B cell (primary cell): ENCODE results near the gene PITRM1. TPM values are rescaled to one million over a fixed set of nuclear protein-coding genes. Genes with fewer than 3 reads are reported as not detected.
A peak's percentile ranks its signal among the peaks of the same experiment; 100 is the strongest.

Experiments used
- ATAC-seq: fragments of 200-7000 bp; cut with Tn5 transposase; one replicate; pipeline ENCODE4 v1.10.0; 2021; ENCODE audit warnings: low read depth, mild to moderate bottlenecking, moderate number of reproducible peaks, moderate library complexity
- CTCF ChIA-PET: fragments of 350-600 bp; sonication (Branson Sonifier 250); formaldehyde crosslinking; loops from one replicate; lab custom pipeline; 2021; ENCODE audit warnings: antibody characterized with exemption, inconsistent platforms; lab: Charles Lee
- POLR2A ChIA-PET: fragments of 350-600 bp; sonication (Branson Sonifier 250); formaldehyde crosslinking; loops from one replicate; lab custom pipeline; 2021; ENCODE audit warnings: antibody characterized with exemption; lab: Charles Lee
- DNase-seq: peaks from one replicate; pipeline ENCODE4 v3.0.0; 2013
- H2AFZ ChIP-seq: 2 replicates; pipeline ENCODE4 v1.6.1; 2012; ENCODE audit warnings: mild to moderate bottlenecking, low read depth, low read length; ENCODE audit not compliant: insufficient read depth, poor library complexity, severe bottlenecking
- H3K27ac ChIP-seq, 2 donors: 1 replicate in 1 of 2; 2 replicates in 1 of 2; pipeline ENCODE4 v1.5.1; 2012 to 2013; ENCODE audit warnings: low read length in 2 of 2, mild to moderate bottlenecking in 2 of 2, moderate library complexity in 1 of 2
- H3K27me3 ChIP-seq, 4 experiments: fragments of 200-600 bp in 1 of 4; sonication (generic) in 1 of 4; replicated peaks in 1 of 4; 1 replicate in 2 of 4; 2 replicates in 2 of 4; pipeline versions ENCODE4 v1.6.1 to v1.7.0; 2013 to 2016; ENCODE audit warnings: low read length in 3 of 4, mild to moderate bottlenecking in 2 of 4, mixed read lengths in 1 of 4, moderate library complexity in 1 of 4; ENCODE audit not compliant: insufficient read depth in 4 of 4, control insufficient read depth in 3 of 4; ENCODE audit errors: control extremely low read depth in 1 of 4
- H3K36me3 ChIP-seq, 2 experiments: replicated peaks in 1 of 2; 1 replicate in 1 of 2; 2 replicates in 1 of 2; pipeline versions ENCODE4 v1.6.1 to v1.7.1; 2013; ENCODE audit warnings: low read length in 1 of 2; ENCODE audit not compliant: insufficient read depth in 2 of 2, control insufficient read depth in 1 of 2; ENCODE audit errors: control extremely low read depth in 1 of 2, extremely low read depth in 1 of 2
- H3K4me1 ChIP-seq, 2 donors: fragments of 200-600 bp in 1 of 2; sonication (generic) in 1 of 2; 1 replicate in 1 of 2; 2 replicates in 1 of 2; pipeline versions ENCODE4 v1.5.1 to v1.6.1; 2013 to 2017; ENCODE audit warnings: low read length in 2 of 2; ENCODE audit not compliant: control insufficient read depth in 2 of 2, insufficient read depth in 2 of 2
- H3K4me2 ChIP-seq: replicated peaks from 2 replicates; pipeline ENCODE3; 2012; ENCODE audit warnings: mild to moderate bottlenecking, low read depth, low read length; ENCODE audit not compliant: poor library complexity, severe bottlenecking
- H3K4me3 ChIP-seq, 5 experiments: fragments of 200-600 bp in 1 of 5; sonication (generic) in 1 of 5; 1 replicate in 3 of 5; 2 replicates in 2 of 5; pipeline versions ENCODE4 v1.5.1 to v1.7.0; 2011 to 2016; ENCODE audit warnings: low read length in 4 of 5, mild to moderate bottlenecking in 4 of 5, low read depth in 2 of 5, control low read depth in 1 of 5, moderate library complexity in 1 of 5; ENCODE audit not compliant: insufficient read depth in 1 of 5; ENCODE audit errors: control extremely low read depth in 1 of 5, extremely low read depth in 1 of 5
- H3K79me2 ChIP-seq: fragments of 200-600 bp; sonication (generic); one replicate; pipeline ENCODE4 v1.6.0; 2016; ENCODE audit warnings: low read length; ENCODE audit not compliant: control insufficient read depth, insufficient read depth
- H3K9ac ChIP-seq: fragments of 200-600 bp; sonication (generic); 2 replicates; pipeline ENCODE4 v1.6.1; 2017; ENCODE audit warnings: mild to moderate bottlenecking, low read length, moderate library complexity
- H3K9me3 ChIP-seq, 3 donors: one replicate each; pipeline versions ENCODE4 v1.6.1 to v1.7.1; 2013; ENCODE audit warnings: low read length in 2 of 3; ENCODE audit not compliant: control insufficient read depth in 2 of 3, insufficient read depth in 1 of 3; ENCODE audit errors: control extremely low read depth in 1 of 3
- H4K20me1 ChIP-seq: 2 replicates; pipeline ENCODE4 v1.6.0; 2012; ENCODE audit warnings: mild to moderate bottlenecking, low read length; ENCODE audit not compliant: insufficient read depth, control insufficient read depth, poor library complexity, severe bottlenecking
- H3K27ac Mint-ChIP-seq: one replicate; pipeline ENCODE4 v1.8.0; 2021; ENCODE audit warnings: mixed read lengths
- H3K27me3 Mint-ChIP-seq: one replicate; pipeline ENCODE4 v1.8.0; 2021; ENCODE audit warnings: mixed read lengths
- H3K4me1 Mint-ChIP-seq: one replicate; pipeline ENCODE4 v1.8.0; 2021; ENCODE audit warnings: mixed read lengths
- H3K4me3 Mint-ChIP-seq: one replicate; pipeline ENCODE4 v1.8.0; 2021; ENCODE audit warnings: mixed read lengths
- H3K9me3 Mint-ChIP-seq: one replicate; pipeline ENCODE4 v1.8.0; 2022; ENCODE audit warnings: mixed read lengths; ENCODE audit not compliant: insufficient read depth
- EZH2 ChIP-seq: IDR thresholded peaks from 2 replicates; pipeline ENCODE4 v1.6.1; 2012; ENCODE audit warnings: borderline replicate concordance, low read depth, mild to moderate bottlenecking, moderate library complexity, low read length; ENCODE audit not compliant: insufficient read depth, poor library complexity, severe bottlenecking
- whole genome bisulfite sequencing: methylation state at CpG from one replicate; pipeline ENCODE4 v1.1.5; 2013; ENCODE audit warnings: missing lambda C conversion rate; ENCODE audit not compliant: insufficient coverage; 5-methylcytosine and 5-hydroxymethylcytosine counted together
- intact Hi-C: fragments of 100-400 bp; cut with micrococcal nuclease; formaldehyde crosslinking; loops from one replicate; pipeline ENCODE4 v1.10.0; 2022
- polyA plus RNA-seq: library from polyadenylated mRNA; depleted of rRNA; stranded (reverse); fragments of >200 nt; gene quantifications from 2 replicates; pipeline ENCODE4 v1.2.3, GENCODE V29; 2012
- total RNA-seq, 2 donors: library from RNA; stranded (reverse); fragments of 120-200 nt in 1 of 2; gene quantifications; 1 replicate in 1 of 2; 2 replicates in 1 of 2; pipeline versions ENCODE4 v1.2.3 to v1.2.4, GENCODE V29; 2013 to 2022
- TF ChIP-seq, protein P1 (sequence below): fragments of 200-600 bp; IDR thresholded peaks from one replicate; pipeline ENCODE4 v1.8.0; 2022; ENCODE audit warnings: antibody characterized with exemption, mild to moderate bottlenecking

PITRM1 gene
- total and polyA plus RNA-seq, 2 donors (not counting 1 experiment from before 2014, with no cell fraction given) = 50.7 to 71.1 TPM

DNA sequence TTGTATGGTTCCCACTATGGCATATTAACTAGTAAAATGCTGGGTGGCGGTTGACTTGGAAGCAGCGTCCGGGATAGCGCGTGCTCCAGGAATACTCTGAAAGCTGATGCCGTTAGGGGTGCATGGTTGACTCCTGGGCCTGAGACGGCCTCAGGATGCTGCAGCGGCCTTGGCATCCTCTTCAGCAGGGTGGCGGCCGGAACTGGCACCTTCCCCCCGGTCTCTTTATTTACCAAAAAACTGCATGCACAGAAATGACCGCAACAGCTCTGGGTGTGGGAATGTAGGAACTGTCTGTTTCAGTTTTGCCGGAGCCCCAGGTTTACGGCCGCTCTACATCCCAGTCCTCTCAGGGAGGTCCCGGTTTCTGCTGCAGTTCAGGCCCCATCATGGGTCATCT lies 76.4 kb downstream of the PITRM1 start:
- ChIA-PET POLR2A (no interaction called here), CTCF (no interaction called here)
- Histone ChIP-seq H3K27ac (no peak overlapping the region), H4K20me1 (peaks cover 9% of the 10 kb centered on the region), H3K27me3 (no peaks in the 10 kb centered on the region), H3K79me2 (peaks cover 44% of the 10 kb centered on the region), H2AFZ (no peak overlapping the region), H3K4me3 (no peak overlapping the region), H3K4me1 (peaks cover 0 to 4% of the 10 kb centered on the region in 2 donors), H3K36me3 (peaks cover 0 to 24% of the 10 kb centered on the region in 2 experiments), H3K9me3 (peaks cover 0 to under 1% (median 0%) of the 10 kb centered on the region in 3 donors), H3K9ac (no peak overlapping the region), H3K4me2 (peak overlapping the region; percentile 15)
- intact Hi-C loops = no loop called here
- no peaks in the 10 kb centered on the region for H3K27me3 Mint-ChIP-seq
- 54% methylated on average over 12 of the region's 16 CpGs for WGBS
- no peaks in the 10 kb centered on the region for H3K9me3 Mint-ChIP-seq
- no peak for DNase-seq
- no peak overlapping the region for H3K27ac Mint-ChIP-seq
- no peak overlapping the region for H3K4me3 Mint-ChIP-seq
- TF ChIP-seq, protein P1, sequence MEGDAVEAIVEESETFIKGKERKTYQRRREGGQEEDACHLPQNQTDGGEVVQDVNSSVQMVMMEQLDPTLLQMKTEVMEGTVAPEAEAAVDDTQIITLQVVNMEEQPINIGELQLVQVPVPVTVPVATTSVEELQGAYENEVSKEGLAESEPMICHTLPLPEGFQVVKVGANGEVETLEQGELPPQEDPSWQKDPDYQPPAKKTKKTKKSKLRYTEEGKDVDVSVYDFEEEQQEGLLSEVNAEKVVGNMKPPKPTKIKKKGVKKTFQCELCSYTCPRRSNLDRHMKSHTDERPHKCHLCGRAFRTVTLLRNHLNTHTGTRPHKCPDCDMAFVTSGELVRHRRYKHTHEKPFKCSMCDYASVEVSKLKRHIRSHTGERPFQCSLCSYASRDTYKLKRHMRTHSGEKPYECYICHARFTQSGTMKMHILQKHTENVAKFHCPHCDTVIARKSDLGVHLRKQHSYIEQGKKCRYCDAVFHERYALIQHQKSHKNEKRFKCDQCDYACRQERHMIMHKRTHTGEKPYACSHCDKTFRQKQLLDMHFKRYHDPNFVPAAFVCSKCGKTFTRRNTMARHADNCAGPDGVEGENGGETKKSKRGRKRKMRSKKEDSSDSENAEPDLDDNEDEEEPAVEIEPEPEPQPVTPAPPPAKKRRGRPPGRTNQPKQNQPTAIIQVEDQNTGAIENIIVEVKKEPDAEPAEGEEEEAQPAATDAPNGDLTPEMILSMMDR = no peak
- TF ChIP-seq EZH2 = no peak
- H3K4me1 Mint-ChIP-seq = peaks cover 21% of the 10 kb centered on the region
- no peak for ATAC-seq

DNA sequence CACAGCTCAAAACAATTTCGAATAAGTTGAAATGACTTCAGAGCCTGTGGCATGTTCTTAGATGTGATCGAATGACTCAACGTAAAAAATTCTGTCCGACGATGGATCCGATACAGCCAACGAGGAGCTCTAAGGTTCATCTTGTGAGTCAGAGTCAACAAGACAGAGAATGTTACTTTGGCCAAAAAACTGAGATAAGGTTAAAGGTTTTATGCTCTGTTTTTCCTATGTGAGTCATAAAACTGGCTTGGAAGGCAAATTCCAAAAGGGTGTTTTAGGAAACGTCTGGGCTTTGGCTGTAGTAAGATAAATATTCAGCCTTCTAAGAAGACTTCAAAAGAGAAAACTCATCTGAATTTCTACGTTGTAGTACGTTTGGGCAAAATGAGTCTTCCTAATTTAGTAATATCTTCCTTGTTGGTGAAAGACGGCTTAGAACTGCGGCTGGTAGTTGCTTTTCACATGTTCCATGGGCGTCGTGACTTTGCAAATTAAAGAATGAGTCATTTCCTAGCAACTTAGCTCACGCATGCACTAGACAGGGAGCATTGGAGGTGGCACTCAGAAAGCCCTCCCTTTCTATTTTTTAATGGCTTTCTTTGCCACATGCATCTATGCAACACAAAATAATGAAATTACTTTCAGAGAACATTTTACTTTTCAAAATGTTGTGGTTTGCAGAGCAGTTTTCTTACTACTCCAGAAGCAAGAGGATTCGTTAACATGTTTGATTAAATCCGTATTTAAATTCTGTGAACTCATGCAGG lies 77.0 kb downstream of the PITRM1 start:
- intact Hi-C loops = no loop called here
- Histone ChIP-seq H3K27ac (no peak overlapping the region), H3K4me1 (peaks cover 0 to 4% of the 10 kb centered on the region in 2 donors), H3K9ac (no peak overlapping the region), H3K4me3 (no peak overlapping the region), H3K9me3 (no peaks in the 10 kb centered on the region), H2AFZ (no peak overlapping the region), H3K79me2 (peaks cover 50% of the 10 kb centered on the region), H4K20me1 (peaks cover 15% of the 10 kb centered on the region), H3K4me2 (peak overlapping the region; percentile 15), H3K27me3 (no peaks in the 10 kb centered on the region), H3K36me3 (peaks cover 0 to 26% of the 10 kb centered on the region in 2 experiments)
- TF ChIP-seq, protein P1 = no peak
- TF ChIP-seq EZH2 = no peak
- ChIA-PET POLR2A (no interaction called here), CTCF (no interaction called here)
- Mint-ChIP-seq H3K27ac (no peak overlapping the region), H3K4me3 (no peak overlapping the region), H3K9me3 (no peaks in the 10 kb centered on the region), H3K4me1 (peaks cover 21% of the 10 kb centered on the region), H3K27me3 (no peaks in the 10 kb centered on the region)
- 44% methylated on average over 16 of the region's 17 CpGs for WGBS
- ATAC-seq = no peak
- no peak for DNase-seq
